ENCODE results near the gene GRHPR.

- TF ChIP-seq CTCF (IDR thresholded peaks at IDR 0.05) (no peak), POLR2A (IDR thresholded peaks at IDR 0.05) (no peak)
Measured at GRCh38 chr9:37426846-37427245, 4.3 kb downstream of the GRHPR start.

Data from right lobe of liver (tissue), 4 donors.